PC-9 (cell line): ENCODE data around the gene MAML3.

Source experiments
- CTCF ChIP-seq: fragments of 200-600 bp; sonication (generic); conservative IDR thresholded peaks from 2 replicates; pipeline ENCODE4 v1.6.1; 2017; ENCODE audit warnings: mixed run types, antibody characterized with exemption, mild to moderate bottlenecking, moderate library complexity
- EZH2 ChIP-seq: fragments of 200-600 bp; sonication (generic); IDR thresholded peaks from 2 replicates; pipeline ENCODE4 v1.8.0; 2017; ENCODE audit warnings: antibody characterized with exemption, low read depth

DNA sequence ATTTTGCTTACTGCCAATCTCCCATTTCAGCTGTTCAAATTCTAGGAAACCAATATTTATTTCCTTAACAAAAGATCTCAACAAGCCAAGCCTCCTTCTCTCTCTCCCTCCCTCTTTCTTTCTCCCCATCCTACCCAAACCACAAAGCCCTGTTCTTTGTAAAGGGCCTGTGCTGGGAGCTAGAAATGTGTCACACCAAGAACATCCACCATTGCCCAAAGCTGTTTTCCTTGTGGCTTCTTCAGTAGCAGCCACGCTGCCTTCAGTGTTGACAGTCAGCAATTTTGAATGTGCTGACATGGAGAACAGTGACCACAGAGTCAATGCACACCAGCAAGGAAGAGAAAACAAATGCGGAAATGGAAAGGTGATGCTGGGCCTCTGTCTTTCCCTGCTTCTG lies 203.0 kb downstream of the MAML3 start:
- TF ChIP-seq CTCF (no peak), EZH2 (no peak)
